Measurements from ENCODE around the gene XPNPEP2. TPM values are rescaled to one million over a fixed set of nuclear protein-coding genes. Genes with fewer than 3 reads are reported as not detected.

The XPNPEP2 gene
- polyA plus RNA-seq, 3 donors: 0.19 TPM; not detected in 2

DNA sequence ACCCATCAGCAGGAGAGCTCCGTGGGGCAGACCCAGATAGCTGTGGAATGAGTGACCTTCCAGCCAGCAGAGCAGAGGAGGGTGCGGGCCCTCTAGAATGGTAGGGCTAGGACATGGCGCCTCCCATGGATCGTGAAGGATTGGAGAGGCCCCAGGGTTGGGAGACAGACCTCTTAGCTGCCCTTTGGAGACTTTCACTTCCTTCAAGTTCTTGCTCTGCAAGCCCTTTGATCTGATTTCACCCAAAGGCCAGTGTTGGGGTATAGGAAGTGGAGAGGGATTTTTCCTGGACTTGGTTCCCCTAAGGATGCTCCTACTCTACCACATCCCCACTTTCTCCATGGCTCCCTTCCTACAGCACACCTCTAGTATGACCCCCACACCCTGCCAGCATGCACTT is 43.9 kb downstream of the XPNPEP2 start:
- DNase-seq: peak in 2 of 3 donors; percentile 19 to 28
- Histone ChIP-seq H3K4me3 (replicated peaks in 1 of 3; ENCODE audit: low read depth in 2 of 3, low read length in 3 of 3) (peak overlapping the region; percentile 11 to 97 (median 57)), H3K4me1 (ENCODE audit: control insufficient read depth in 1 of 2, insufficient read depth in 2 of 2, low read length in 2 of 2) (peaks cover 73 to 81% of the 10 kb centered on the region in 2 donors), H3K36me3 (replicated peaks in 1 of 2; ENCODE audit: control insufficient read depth in 1 of 2, insufficient read depth in 2 of 2, low read length in 2 of 2) (peaks cover 14 to 28% of the 10 kb centered on the region in 2 donors), H2AFZ (ENCODE audit: insufficient read depth, low read depth, low read length, poor library complexity, severe bottlenecking) (no peak overlapping the region), H3K4me2 (replicated peaks; ENCODE audit: extremely low read depth, low read length, poor library complexity, severe bottlenecking) (peak overlapping the region; percentile 77), H3K27me3 (ENCODE audit: control insufficient read depth in 2 of 2, insufficient read depth in 2 of 2, low read length in 2 of 2) (no peaks in the 10 kb centered on the region), H3K79me2 (ENCODE audit: insufficient read depth, low read length) (peaks cover 93% of the 10 kb centered on the region), H3K27ac (ENCODE audit: low read depth in 1 of 2, low read length in 2 of 2) (peak overlapping the region; percentile 91 to 96), H3K9ac (ENCODE audit: insufficient read depth, low read length, poor library complexity, severe bottlenecking) (peak overlapping the region; percentile 78), H3K9me3 (replicated peaks in 1 of 2; ENCODE audit: control insufficient read depth in 1 of 2, insufficient read depth in 1 of 2, low read length in 2 of 2) (no peaks in the 10 kb centered on the region), H4K20me1 (ENCODE audit: insufficient read depth, low read length) (peaks cover 49% of the 10 kb centered on the region)
- intact Hi-C loops (cut with micrococcal nuclease): loop anchor here in 1 of 2 donors (5.0 kb wide), 1 partner anchor 35 kb away; no protein-coding TSS in a partner anchor
- peak overlapping the region; percentile 86 to 99 (median 95) for H3K27ac Mint-ChIP-seq
- peaks cover 70% of the 10 kb centered on the region for H3K4me1 Mint-ChIP-seq
- peak overlapping the region; percentile 95 to 96 for H3K4me3 Mint-ChIP-seq
- peaks cover 0 to 13% (median 0%) of the 10 kb centered on the region in 3 donors for H3K27me3 Mint-ChIP-seq (ENCODE audit: low read depth in 3 of 3)
- H3K36me3 Mint-ChIP-seq: peaks cover 44 to 55% of the 10 kb centered on the region in 2 donors
- no CpG with 5 or more reads among the region's 4 CpGs for WGBS (ENCODE audit: insufficient coverage)
- no peak for TF ChIP-seq CTCF (IDR thresholded peaks at IDR 0.05)
- H3K9me3 Mint-ChIP-seq: peaks cover 0 to 5% (median 2%) of the 10 kb centered on the region in 7 donors

DNA sequence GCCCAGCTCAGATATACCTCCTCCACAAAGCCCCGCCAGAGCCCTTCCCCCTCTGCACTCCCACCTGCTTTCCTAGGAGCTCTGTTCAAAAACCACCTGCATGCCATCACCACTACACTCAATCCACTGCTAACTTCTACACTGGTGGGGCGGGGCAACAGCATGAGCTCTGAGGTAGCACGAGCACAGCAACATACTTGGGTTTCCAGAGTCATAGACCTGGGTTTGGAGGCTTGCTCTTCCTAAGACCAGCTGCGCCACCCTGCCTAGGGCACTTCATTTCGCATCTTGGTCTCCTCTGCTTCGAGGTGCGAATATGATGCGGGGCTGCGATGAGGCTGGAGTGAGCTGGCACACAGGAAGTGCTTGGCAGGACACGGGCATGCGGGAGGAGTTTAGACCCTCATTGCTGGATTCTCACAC is 44.5 kb downstream of the XPNPEP2 start:
- H3K27ac Mint-ChIP-seq: peak overlapping the region; percentile 86 to 99 (median 95)
- peaks cover 55% of the 10 kb centered on the region for H4K20me1 ChIP-seq (ENCODE audit: insufficient read depth, low read length)
- no peak for TF ChIP-seq CTCF (IDR thresholded peaks at IDR 0.05)
- intact Hi-C loops (cut with micrococcal nuclease): loop anchor here in 1 of 2 donors (5.0 kb wide), 1 partner anchor 34 kb away; no protein-coding TSS in a partner anchor
- H3K27me3 ChIP-seq (ENCODE audit: control insufficient read depth in 2 of 2, insufficient read depth in 2 of 2, low read length in 2 of 2): no peaks in the 10 kb centered on the region
- H3K27me3 Mint-ChIP-seq (ENCODE audit: low read depth in 3 of 3): peaks cover 0 to 13% (median 0%) of the 10 kb centered on the region in 3 donors
- WGBS (ENCODE audit: insufficient coverage): 68% methylated on average over 7 of the region's 11 CpGs
- H3K4me1 ChIP-seq (ENCODE audit: control insufficient read depth in 1 of 2, insufficient read depth in 2 of 2, low read length in 2 of 2): peaks cover 67 to 75% of the 10 kb centered on the region in 2 donors
- DNase-seq: no peak
- H3K79me2 ChIP-seq (ENCODE audit: insufficient read depth, low read length): peaks cover 97% of the 10 kb centered on the region
- no peaks in the 10 kb centered on the region for H3K9me3 ChIP-seq (replicated peaks in 1 of 2; ENCODE audit: control insufficient read depth in 1 of 2, insufficient read depth in 1 of 2, low read length in 2 of 2)
- peak overlapping the region; percentile 91 to 96 for H3K27ac ChIP-seq (ENCODE audit: low read depth in 1 of 2, low read length in 2 of 2)
- peaks cover 65% of the 10 kb centered on the region for H3K4me1 Mint-ChIP-seq
- H3K4me3 Mint-ChIP-seq: peak overlapping the region; percentile 95 to 96
- peaks cover 0 to 5% (median 2%) of the 10 kb centered on the region in 7 donors for H3K9me3 Mint-ChIP-seq
- H3K9ac ChIP-seq (ENCODE audit: insufficient read depth, low read length, poor library complexity, severe bottlenecking): peak overlapping the region; percentile 25
- peaks cover 46 to 58% of the 10 kb centered on the region in 2 donors for H3K36me3 Mint-ChIP-seq
- H3K4me2 ChIP-seq (replicated peaks; ENCODE audit: extremely low read depth, low read length, poor library complexity, severe bottlenecking): peak overlapping the region; percentile 77
- H2AFZ ChIP-seq (ENCODE audit: insufficient read depth, low read depth, low read length, poor library complexity, severe bottlenecking): no peak overlapping the region
- peaks cover 20 to 33% of the 10 kb centered on the region in 2 donors for H3K36me3 ChIP-seq (replicated peaks in 1 of 2; ENCODE audit: control insufficient read depth in 1 of 2, insufficient read depth in 2 of 2, low read length in 2 of 2)
- H3K4me3 ChIP-seq (replicated peaks in 1 of 3; ENCODE audit: low read depth in 2 of 3, low read length in 3 of 3): peak overlapping the region in 2 of 3 experiments; percentile 57 to 97
